GM21381 (cell line): ENCODE measurements around the gene NFU1.

Experiments
- ATAC-seq: cut with Tn5 transposase; IDR thresholded peaks from one replicate; pipeline ENCODE4 v1.9.1; 2021; ENCODE audit warnings: mild to moderate bottlenecking, moderate library complexity; ENCODE audit not compliant: unreplicated experiment

Gene NFU1

DNA sequence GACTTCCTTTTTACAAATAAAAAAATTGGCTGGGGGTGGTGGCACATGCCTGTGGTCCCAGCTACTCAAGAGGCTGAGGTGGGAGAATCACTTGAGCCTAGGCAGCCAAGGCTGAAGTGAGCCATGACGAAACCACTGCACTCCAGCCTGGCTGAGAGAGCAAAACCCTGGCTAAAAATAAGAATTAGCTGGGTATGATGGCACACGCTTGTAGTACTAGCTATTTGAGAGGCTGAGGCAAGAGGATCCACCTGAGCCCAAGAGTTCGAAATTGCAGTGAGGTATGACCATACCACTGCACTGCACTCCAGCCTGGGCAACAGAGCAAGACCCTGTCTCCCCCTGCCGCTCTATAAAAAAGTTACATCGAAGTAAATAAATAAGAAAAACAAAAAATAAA lies 83.9 kb downstream of the NFU1 start:
- no peak for ATAC-seq

DNA sequence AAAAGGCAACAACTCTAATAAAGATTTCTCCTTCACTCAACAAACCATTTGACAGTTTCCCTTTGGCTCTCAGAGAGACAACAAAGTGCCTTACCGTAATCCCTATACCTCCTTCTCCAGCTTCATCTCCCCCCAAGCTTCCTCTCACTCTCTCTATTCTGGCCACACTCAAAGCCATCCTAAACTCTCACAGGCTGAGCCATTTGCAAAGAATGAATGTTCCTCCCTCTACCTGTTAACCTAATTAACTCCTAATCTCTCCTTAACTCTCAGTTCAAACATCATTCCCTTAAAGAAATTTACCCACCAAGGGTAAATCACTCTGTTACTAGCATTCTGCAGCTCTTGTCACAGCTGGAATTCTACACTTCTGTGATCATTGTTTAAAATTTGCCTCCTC lies 88.5 kb downstream of the NFU1 start:
- ATAC-seq = no peak
